GM19372 (cell line): ENCODE measurements around the gene RITA1.
A peak's percentile ranks its signal among the peaks of the same experiment; 100 is the strongest.

ENCODE experiments used
- ATAC-seq: cut with Tn5 transposase; IDR thresholded peaks from one replicate; pipeline ENCODE4 v1.9.1; 2021; ENCODE audit warnings: mild to moderate bottlenecking, low read depth, moderate library complexity; ENCODE audit not compliant: unreplicated experiment

RITA1 gene

GRCh38 chr12:113173081-113173698 lies 12.3 kb upstream of the RITA1 start:
- ATAC-seq = no peak

DNA sequence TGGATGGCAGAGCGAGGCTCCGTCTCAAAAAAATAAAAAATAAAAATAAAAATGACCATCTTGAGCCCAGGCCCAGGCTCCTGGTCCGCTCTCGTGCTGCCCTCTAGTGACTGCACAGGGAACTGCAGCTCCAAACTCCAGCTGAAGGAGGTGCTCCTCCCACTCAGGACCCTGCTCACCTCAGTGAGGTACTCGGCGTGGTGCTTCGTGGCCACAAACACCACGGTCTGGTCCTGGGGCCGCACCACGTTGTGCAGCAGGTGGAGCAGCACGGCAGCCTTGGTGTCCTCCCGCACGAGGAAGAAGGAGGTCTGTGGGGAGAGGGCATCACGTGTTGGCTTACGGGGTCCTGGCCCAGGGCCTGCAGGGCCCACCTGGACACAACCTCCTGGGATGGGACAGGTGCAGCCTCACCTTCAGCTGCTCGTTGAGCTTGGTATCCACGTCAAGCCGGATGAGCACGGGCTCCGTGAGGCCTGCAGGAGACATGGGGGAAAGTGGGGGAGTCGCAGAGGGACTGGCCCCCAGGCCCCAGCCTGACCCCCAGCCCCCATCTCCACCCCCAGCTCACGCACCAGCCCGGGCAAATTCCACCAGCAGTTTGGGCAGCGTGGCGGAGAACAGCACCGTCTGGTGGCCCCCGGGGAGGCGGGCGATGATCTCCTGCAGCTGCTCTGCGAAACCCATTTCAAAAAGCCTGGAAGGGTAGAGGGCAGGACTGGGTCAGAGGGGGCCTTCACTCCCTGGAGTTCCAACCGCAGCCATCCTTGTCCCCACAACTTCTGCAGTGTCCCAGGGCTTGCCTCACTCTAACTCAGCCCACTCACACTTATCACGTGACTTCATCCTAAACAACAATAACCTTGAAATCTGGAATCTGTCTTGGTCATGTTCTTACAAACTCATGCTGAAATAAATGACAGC lies 10.8 kb upstream of the RITA1 start:
- peak; percentile 59 for ATAC-seq

- ATAC-seq = no peak
These were observed 6.5 kb upstream of the RITA1 start for GRCh38 chr12:113179023-113179422.

GRCh38 chr12:113180333-113180732 lies 5.2 kb upstream of the RITA1 start:
- ATAC-seq = no peak

- no peak for ATAC-seq
These were observed 3.5 kb upstream of the RITA1 start for GRCh38 chr12:113181975-113182374.

GRCh38 chr12:113183030-113183589 lies 2.4 kb upstream of the RITA1 start:
- ATAC-seq = no peak

DNA sequence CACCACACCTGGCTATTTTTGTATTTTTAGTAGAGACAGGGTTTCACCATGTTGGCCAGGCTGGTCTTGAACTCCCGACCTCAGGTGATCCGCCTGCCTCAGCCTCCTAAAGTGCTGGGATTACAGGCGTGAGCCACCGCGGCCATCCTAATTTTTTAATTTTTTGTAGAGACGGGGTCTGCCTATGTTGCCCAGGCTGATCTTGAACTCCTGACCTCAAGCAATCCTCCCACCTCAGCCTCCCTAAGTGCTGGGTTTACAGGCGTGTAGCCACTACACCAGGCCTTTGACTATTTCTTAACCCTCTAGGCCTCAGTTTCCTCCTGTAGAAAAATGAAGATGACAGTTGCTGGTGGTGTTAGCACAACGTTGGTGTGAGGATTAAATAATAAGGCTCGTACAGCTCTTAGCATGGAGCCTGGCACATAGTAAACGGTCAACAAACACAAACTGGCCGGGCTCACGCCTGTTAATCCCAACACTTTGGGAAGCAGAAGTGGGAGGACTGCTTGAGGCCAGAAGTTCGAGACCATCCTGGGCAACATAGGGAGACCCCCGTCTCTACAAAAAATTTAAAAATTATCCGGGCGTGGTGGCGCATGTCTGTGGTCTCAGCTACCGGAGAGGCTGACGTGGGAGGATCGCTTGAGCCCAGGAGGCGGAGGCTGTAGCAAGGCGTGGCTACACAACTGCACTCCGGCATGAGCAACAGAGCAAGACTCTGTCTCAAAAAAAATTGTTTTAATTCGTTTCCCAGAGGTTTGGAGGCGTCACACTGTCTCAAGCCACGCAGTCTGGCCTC lies 1.2 kb upstream of the RITA1 start:
- peak; percentile 44 for ATAC-seq

DNA sequence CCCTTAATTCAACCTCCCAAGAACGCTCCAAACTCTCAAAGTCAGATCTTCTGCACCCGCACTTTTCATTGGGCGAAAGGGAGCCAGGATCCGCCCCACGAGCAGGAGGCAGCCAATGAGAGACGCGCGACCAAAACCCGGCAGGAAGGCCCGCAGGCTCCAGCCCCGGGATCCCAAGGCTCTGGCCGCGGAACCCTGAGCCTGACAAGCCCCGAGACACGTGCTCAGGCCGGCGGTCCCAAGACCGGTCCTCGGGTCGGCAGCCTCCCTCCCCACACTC lies 681 bp upstream of the RITA1 start:
- peak; percentile 78 for ATAC-seq

DNA sequence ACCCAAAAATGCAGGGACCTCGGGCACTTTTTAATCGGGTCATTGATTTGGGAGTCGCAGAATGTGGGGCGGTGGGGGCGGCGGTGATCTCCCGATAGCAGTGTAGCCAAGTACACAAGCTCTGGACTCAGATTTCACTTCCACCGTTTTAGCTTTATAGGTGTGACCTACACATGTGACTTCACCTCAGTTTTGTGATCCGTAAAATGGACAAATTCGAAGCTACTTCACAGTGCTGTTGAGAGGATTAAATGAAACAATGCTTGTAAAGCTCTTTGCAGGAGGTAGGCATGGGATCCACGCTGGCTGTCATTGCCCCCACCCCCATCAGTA lies 478 bp downstream of the RITA1 start:
- ATAC-seq = no peak

DNA sequence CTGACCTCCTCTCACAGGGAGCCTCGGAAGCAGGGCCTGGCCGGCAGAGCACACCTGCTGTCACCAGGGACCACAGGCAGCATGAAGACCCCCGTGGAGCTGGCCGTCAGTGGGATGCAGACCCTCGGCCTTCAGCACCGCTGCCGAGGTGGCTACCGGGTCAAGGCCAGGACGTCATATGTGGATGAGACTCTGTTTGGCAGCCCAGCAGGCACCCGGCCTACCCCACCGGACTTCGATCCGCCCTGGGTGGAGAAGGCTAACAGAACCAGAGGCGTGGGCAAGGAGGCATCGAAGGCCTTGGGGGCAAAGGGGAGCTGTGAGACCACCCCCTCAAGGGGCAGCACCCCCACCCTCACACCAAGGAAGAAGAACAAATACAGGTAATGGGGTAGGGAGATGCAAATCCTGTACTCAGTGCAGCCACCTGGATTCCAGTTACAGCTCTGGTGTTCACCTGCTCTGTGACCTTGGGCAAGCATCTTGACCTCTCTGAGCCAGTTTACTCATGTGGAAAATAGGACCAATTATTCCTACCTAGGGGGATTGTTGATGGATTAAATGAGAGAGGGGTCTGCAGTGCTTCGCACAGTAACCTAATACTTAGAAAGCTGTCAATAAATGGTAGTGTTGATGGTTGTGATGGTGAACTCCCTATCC lies 1.3 kb downstream of the RITA1 start:
- no peak for ATAC-seq

- ATAC-seq = no peak
These were observed 3.8 kb downstream of the RITA1 start for GRCh38 chr12:113189361-113189760.

DNA sequence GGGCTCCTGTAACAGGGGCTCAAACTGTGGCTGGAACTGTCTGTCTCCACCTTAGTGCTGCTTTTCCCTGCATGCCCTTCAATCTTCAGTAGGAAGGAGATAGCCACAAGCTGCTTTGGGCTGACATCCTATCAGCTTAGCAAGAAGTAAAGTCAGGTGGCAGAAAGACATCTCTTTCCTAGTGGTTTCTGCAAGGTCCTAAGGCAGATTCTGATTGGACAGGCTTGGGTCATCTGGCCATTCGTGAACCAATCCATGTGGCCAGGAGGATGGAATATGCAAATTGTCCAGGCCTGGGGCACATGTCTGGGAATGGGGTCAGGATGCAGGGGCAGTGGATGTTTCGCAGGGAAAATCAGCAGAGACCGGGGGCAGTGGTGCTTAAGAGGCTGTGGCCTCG lies 5.2 kb downstream of the RITA1 start:
- no peak for ATAC-seq

- ATAC-seq = no peak
These were observed 5.7 kb downstream of the RITA1 start for GRCh38 chr12:113191227-113191626.

DNA sequence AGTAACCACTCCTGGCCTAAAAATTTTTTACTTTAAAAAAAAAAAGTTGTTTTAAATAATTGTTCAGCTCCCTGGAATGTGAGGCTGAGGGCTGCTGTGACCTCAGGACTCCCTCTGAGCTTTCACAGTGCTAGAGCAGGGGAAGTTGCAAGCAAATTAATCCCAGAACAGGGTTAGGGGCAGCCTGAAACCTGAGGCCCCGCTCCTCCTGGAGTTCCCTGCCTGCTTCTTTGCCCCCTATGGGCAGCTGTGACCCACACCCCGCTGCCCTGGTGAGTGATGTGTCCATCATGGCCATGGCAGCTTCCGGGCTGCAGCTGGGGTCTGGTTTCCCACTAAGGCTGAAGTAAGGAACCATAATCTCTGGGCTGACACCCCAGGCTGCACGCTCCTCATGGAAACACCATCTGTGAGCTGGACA lies 9.5 kb downstream of the RITA1 start:
- no peak for ATAC-seq

DNA sequence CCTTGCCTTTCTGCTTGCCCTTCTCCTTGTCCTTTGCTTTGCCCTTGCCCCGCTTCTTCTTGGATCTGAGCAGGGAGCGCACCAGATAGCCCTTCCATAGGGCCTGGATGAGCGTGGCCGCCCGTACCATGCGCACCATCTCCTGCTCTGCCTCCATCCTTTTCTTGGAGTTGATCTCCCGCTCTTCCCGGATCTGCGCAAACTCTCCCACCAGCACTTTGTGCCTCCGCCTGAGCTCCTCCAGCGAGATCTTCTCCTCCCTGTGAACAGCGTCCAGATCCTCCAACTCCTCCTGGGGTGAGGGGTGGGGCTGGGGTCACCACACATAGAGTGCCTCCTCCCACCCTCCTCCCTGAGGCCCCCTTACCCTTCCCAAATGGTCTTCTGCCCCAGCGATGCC lies 10.1 kb downstream of the RITA1 start:
- no peak for ATAC-seq

DNA sequence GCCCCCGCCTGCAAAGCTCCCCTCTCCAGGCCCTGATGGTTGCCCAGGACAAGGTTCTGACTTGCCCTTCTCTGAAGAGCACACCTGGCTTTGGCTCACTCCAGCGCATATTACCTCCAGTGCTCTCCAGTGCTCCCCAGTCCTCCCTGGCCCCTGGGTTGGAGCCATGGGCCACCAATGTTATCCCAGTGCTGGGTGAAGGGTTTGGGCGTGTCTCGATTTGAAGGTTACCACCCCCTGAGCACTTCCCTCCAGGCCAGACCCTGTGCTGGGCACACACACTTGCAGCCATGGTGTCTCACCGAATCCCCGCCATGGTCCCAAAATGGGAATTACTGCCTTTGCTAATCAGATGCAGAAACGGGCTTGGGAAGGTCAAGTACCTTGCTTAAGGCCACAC lies 11.1 kb downstream of the RITA1 start:
- ATAC-seq = no peak

- no peak for ATAC-seq
These were observed 11.5 kb downstream of the RITA1 start for GRCh38 chr12:113196990-113197389.

DNA sequence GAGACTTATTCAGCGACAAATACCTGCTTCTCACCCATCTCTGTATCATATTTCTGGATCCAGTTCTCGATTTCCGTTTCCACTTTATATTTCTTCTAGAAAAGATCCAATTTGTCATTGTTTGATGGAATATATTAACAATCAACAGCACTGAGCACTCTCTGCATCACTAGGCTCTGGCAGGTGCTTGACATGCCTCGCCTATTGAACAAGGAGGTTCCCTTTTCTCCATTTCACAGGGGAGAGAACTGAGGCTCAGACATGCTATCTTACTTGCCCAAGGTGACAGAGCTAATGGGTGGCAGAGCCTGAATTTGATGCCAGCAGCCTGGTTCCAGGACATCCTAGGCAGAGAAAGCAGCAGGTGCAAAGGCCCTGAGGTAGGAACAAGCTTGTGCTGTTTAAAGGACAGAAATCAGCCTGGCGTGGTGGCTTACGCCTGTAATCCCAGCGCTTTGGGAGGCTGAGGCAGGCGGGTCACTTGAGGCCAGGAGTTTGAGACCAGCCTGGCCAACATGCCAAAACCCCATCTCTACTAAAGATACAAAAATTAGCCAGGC lies 12.1 kb downstream of the RITA1 start:
- ATAC-seq = no peak

GRCh38 chr12:113198296-113198695 lies 12.8 kb downstream of the RITA1 start:
- ATAC-seq = no peak

DNA sequence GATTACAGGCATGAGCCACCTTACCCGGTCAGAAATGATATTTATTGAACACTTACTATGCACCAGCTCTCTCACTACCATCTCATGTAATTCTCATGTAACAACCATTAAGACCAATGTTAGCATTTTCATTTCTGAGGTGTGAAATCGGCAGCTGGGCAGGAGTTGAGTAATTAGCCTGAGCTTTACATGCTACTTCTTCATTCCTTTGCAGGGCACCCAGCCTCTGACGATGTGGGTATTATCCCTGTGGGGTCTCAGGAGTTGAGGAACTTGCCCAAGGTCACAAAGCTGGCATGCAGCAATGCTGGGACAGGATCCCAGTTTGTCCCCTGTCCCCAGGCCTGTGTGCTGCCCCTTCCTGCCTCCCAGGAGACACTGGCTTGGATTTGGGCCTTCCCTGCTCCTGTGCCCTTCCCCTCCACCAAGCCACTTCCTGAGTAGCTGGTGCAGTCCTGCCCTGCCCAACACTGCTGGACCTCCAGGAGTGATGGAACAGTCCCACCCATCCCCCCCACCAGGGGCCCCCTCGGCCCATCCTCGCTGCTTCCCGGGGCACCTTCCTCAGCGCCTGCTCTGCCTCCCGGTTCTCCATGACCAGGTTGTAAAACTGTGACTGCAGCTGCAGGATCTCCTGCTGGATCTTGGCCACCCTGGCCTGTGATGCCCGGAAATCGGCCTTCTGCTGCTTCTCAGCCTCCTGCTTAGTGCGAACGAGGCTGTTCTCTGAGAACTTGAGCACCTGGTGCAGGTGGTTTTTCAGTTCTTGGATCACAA lies 14.7 kb downstream of the RITA1 start:
- no peak for ATAC-seq
